Caco-2 (cell line): ENCODE measurements around the gene TMEFF2. TPM values are rescaled to one million over a fixed set of nuclear protein-coding genes. Genes with fewer than 3 reads are reported as not detected.

Experiments
- BruUV-seq: library from RNA; stranded (reverse); fragments of 400-500 nt; replicated peaks from 2 replicates; lab custom pipeline; 2021; lab: Mats Ljungman, UMichigan
- CTCF ChIA-PET: fragments of 300-600 bp; sonication (Branson Sonifier 250); formaldehyde crosslinking; loops from one replicate; lab custom pipeline; 2022; ENCODE audit warnings: antibody characterized with exemption; lab: Charles Lee
- POLR2A ChIA-PET: fragments of 300-600 bp; sonication (Branson Sonifier 250); formaldehyde crosslinking; loops from one replicate; lab custom pipeline; 2022; ENCODE audit warnings: antibody characterized with exemption; lab: Charles Lee
- DNase-seq, 2 experiments: peaks; one replicate each; pipeline versions ENCODE4 v3.0.0 to v3.0.0-alpha.2; 2020 to 2022
- H3K27me3 ChIP-seq: replicated peaks from 2 replicates; pipeline ENCODE4 v1.6.0; 2011; ENCODE audit warnings: low read length; ENCODE audit not compliant: control insufficient read depth, insufficient read depth
- H3K36me3 ChIP-seq: 2 replicates; pipeline ENCODE4 v1.5.1; 2011; ENCODE audit warnings: low read length; ENCODE audit not compliant: control insufficient read depth, insufficient read depth
- H3K4me1 ChIP-seq: fragments of 250-450 bp; sonication (Bioruptor Pico); 2 replicates; pipeline ENCODE4 v1.5.1; 2020; ENCODE audit warnings: mild to moderate bottlenecking
- H3K4me3 ChIP-seq: 2 replicates; pipeline ENCODE4 v1.5.1; 2011; ENCODE audit warnings: low read depth, mild to moderate bottlenecking, control low read depth, low read length
- H3K9me3 ChIP-seq: fragments of 250-450 bp; sonication (Bioruptor Pico); 2 replicates; pipeline ENCODE4 v1.5.1; 2020; ENCODE audit warnings: mild to moderate bottlenecking, moderate library complexity
- H3K27ac Mint-ChIP-seq: one replicate; pipeline ENCODE4 v1.8.0; 2022; ENCODE audit warnings: mixed read lengths; ENCODE audit not compliant: unreplicated experiment
- H3K27me3 Mint-ChIP-seq: one replicate; pipeline ENCODE4 v1.8.0; 2022; ENCODE audit warnings: mixed read lengths; ENCODE audit not compliant: insufficient read depth, unreplicated experiment
- H3K36me3 Mint-ChIP-seq: one replicate; pipeline ENCODE4 v1.8.0; 2022; ENCODE audit warnings: mild to moderate bottlenecking, mixed read lengths; ENCODE audit not compliant: insufficient read depth, unreplicated experiment
- H3K4me1 Mint-ChIP-seq: one replicate; pipeline ENCODE4 v1.8.0; 2022; ENCODE audit warnings: low read depth, mixed read lengths; ENCODE audit not compliant: unreplicated experiment
- H3K4me3 Mint-ChIP-seq: one replicate; pipeline ENCODE4 v1.8.0; 2022; ENCODE audit warnings: mild to moderate bottlenecking, moderate library complexity, mixed read lengths; ENCODE audit not compliant: unreplicated experiment
- H3K9me3 Mint-ChIP-seq: one replicate; pipeline ENCODE4 v1.8.0; 2022; ENCODE audit warnings: mixed read lengths; ENCODE audit not compliant: unreplicated experiment
- CTCF ChIP-seq, 2 experiments: fragments of 200-600 bp in 1 of 2; IDR thresholded peaks; 1 replicate in 1 of 2; 2 replicates in 1 of 2; pipeline versions ENCODE4 v1.5.1 to v1.8.0; 2011 to 2022; ENCODE audit warnings: antibody characterized with exemption in 1 of 2, control low read depth in 1 of 2, inconsistent platforms in 1 of 2, low read depth in 1 of 2, low read length in 1 of 2, mild to moderate bottlenecking in 1 of 2, moderate library complexity in 1 of 2; ENCODE audit not compliant: insufficient read depth in 1 of 2, severe bottlenecking in 1 of 2, unreplicated experiment in 1 of 2
- intact Hi-C: fragments of 100-400 bp; cut with micrococcal nuclease; formaldehyde crosslinking; loops from one replicate; pipeline ENCODE4 v1.10.0; 2022; ENCODE audit not compliant: unreplicated experiment
- total RNA-seq: library from RNA; stranded (reverse); gene quantifications from 2 replicates; pipeline ENCODE4 v1.2.3, GENCODE V29; 2022

TMEFF2 gene
- total RNA-seq, 1 experiment from 2014 or later, result not detected

- POLR2A ChIA-PET, result interaction anchor here (0.5 kb wide), 1 partner anchor 439 kb away, joined by 5 read pairs; no protein-coding TSS in a partner anchor
- no peaks in the 10 kb centered on the region for H3K27me3 ChIP-seq
- no peaks in the 10 kb centered on the region for H3K9me3 ChIP-seq
- no peak for DNase-seq
- Mint-ChIP-seq H3K27ac (no peak overlapping the region), H3K9me3 (no peaks in the 10 kb centered on the region), H3K36me3 (no peaks in the 10 kb centered on the region), H3K27me3 (peaks cover 8% of the 10 kb centered on the region), H3K4me3 (no peak overlapping the region), H3K4me1 (no peaks in the 10 kb centered on the region)
- CTCF ChIA-PET, result no interaction called here
- intact Hi-C loops, result no loop called here
- no peaks in the 10 kb centered on the region for H3K4me1 ChIP-seq
- no peak for TF ChIP-seq CTCF (IDR thresholded peaks at IDR 0.05; ENCODE audit: insufficient read depth in 1 of 2, low read depth in 1 of 2, low read length in 1 of 2, severe bottlenecking in 1 of 2, unreplicated experiment in 1 of 2)
- BruUV-seq, result no TSS peak
- H3K4me3 ChIP-seq, result no peak overlapping the region
- no peaks in the 10 kb centered on the region for H3K36me3 ChIP-seq
Observed at GRCh38 chr2:192004188-192004963, 190.4 kb downstream of the TMEFF2 start.

- Mint-ChIP-seq H3K27me3 (peaks cover 4% of the 10 kb centered on the region), H3K9me3 (no peaks in the 10 kb centered on the region), H3K4me1 (no peaks in the 10 kb centered on the region), H3K36me3 (no peaks in the 10 kb centered on the region), H3K27ac (no peak overlapping the region), H3K4me3 (no peak overlapping the region)
- no peak for DNase-seq
- H3K27me3 ChIP-seq, result no peaks in the 10 kb centered on the region
- H3K9me3 ChIP-seq, result no peaks in the 10 kb centered on the region
- ChIA-PET CTCF (interaction anchor here (0.7 kb wide), 1 partner anchor 327 kb away, joined by 5 read pairs; no protein-coding TSS in a partner anchor), POLR2A (no interaction called here)
- no TSS peak for BruUV-seq
- H3K4me1 ChIP-seq, result no peaks in the 10 kb centered on the region
- no peaks in the 10 kb centered on the region for H3K36me3 ChIP-seq
- no peak for TF ChIP-seq CTCF (IDR thresholded peaks at IDR 0.05; ENCODE audit: insufficient read depth in 1 of 2, low read depth in 1 of 2, low read length in 1 of 2, severe bottlenecking in 1 of 2, unreplicated experiment in 1 of 2)
- no peak overlapping the region for H3K4me3 ChIP-seq
- intact Hi-C loops, result no loop called here
Observed at GRCh38 chr2:192002418-192002817, 192.3 kb downstream of the TMEFF2 start.

- Histone ChIP-seq H3K36me3 (no peaks in the 10 kb centered on the region), H3K4me3 (no peak overlapping the region), H3K9me3 (no peaks in the 10 kb centered on the region), H3K4me1 (no peaks in the 10 kb centered on the region), H3K27me3 (no peaks in the 10 kb centered on the region)
- POLR2A ChIA-PET, result no interaction called here
- no peaks in the 10 kb centered on the region for H3K36me3 Mint-ChIP-seq
- no peak for TF ChIP-seq CTCF (IDR thresholded peaks at IDR 0.05; ENCODE audit: insufficient read depth in 1 of 2, low read depth in 1 of 2, low read length in 1 of 2, severe bottlenecking in 1 of 2, unreplicated experiment in 1 of 2)
- CTCF ChIA-PET, result no interaction called here
- no TSS peak for BruUV-seq
- H3K4me3 Mint-ChIP-seq, result no peak overlapping the region
- no peak for DNase-seq
- H3K4me1 Mint-ChIP-seq, result no peaks in the 10 kb centered on the region
- H3K9me3 Mint-ChIP-seq, result no peaks in the 10 kb centered on the region
- H3K27me3 Mint-ChIP-seq, result peaks cover 4% of the 10 kb centered on the region
- intact Hi-C loops, result no loop called here
- no peak overlapping the region for H3K27ac Mint-ChIP-seq
Observed at GRCh38 chr2:192000196-192000980, 194.3 kb downstream of the TMEFF2 start.
